GM12878 (cell line): ENCODE results near the gene ZMYND10. TPM values are rescaled to one million over a fixed set of nuclear protein-coding genes. Genes with fewer than 3 reads are reported as not detected.

Experiments used
- ATAC-seq: fragments of 200-7000 bp; cut with Tn5 transposase; 3 replicates; pipeline ENCODE4 v1.9.1; 2020; ENCODE audit warnings: mild to moderate bottlenecking, moderate library complexity
- BruUV-seq: library from RNA; stranded (reverse); fragments of 400-500 nt; replicated peaks from 2 replicates; lab custom pipeline; 2021; lab: Mats Ljungman, UMichigan
- CTCF ChIA-PET: fragments of 300-600 bp; sonication (Branson Sonifier 250); formaldehyde crosslinking; extraction: SDS; loops from one replicate; lab custom pipeline; 2021; ENCODE audit warnings: inconsistent platforms; lab: Yijun Ruan, JAX
- POLR2A ChIA-PET: fragments of 350-600 bp; formaldehyde crosslinking; extraction: SDS; loops from one replicate; lab custom pipeline; 2021; ENCODE audit warnings: inconsistent platforms; lab: Charles Lee
- RAD21 ChIA-PET: fragments of 300-600 bp; sonication (Branson Sonifier 250); formaldehyde crosslinking; loops from one replicate; lab custom pipeline; 2023; ENCODE audit warnings: antibody characterized with exemption; ENCODE audit not compliant: unreplicated experiment; lab: Charles Lee
- SMC1A ChIA-PET: fragments of 300-600 bp; sonication (Branson Sonifier 250); formaldehyde crosslinking; loops from one replicate; lab custom pipeline; 2023; ENCODE audit not compliant: unreplicated experiment, uncharacterized antibody; lab: Charles Lee
- DNase-seq: peaks from one replicate; pipeline ENCODE4 v3.0.0-alpha.2; 2011; ENCODE audit warnings: low read depth, low spot score
- FAIRE-seq: peaks from 3 replicates; lab custom pipeline; 2011; peaks lifted over from hg19 to GRCh38; lab: Jason Lieb, UNC
- H2AFZ ChIP-seq: 2 replicates; pipeline ENCODE4 v1.6.0; 2011; ENCODE audit warnings: low read depth, low read length, control low read depth; ENCODE audit not compliant: control insufficient read depth
- H3K27ac ChIP-seq: 2 replicates; pipeline ENCODE4 v1.5.1; 2011; ENCODE audit warnings: control low read depth; ENCODE audit not compliant: control insufficient read depth, insufficient read depth
- H3K27me3 ChIP-seq, 2 experiments: replicated peaks in 1 of 2; 2 replicates each; pipeline versions ENCODE4 v1.6.0 to v1.6.1; 2011; ENCODE audit warnings: low read length in 1 of 2; ENCODE audit not compliant: control insufficient read depth in 2 of 2, insufficient read depth in 2 of 2
- H3K36me3 ChIP-seq, 2 experiments: 2 replicates each; pipeline ENCODE4 v1.5.1; 2011; ENCODE audit warnings: low read length in 1 of 2; ENCODE audit not compliant: control insufficient read depth in 2 of 2, insufficient read depth in 2 of 2
- H3K4me1 ChIP-seq: 2 replicates; pipeline ENCODE4 v1.6.1; 2011; ENCODE audit warnings: mild to moderate bottlenecking, low read length, moderate library complexity, mixed read lengths; ENCODE audit not compliant: control insufficient read depth, insufficient read depth
- H3K4me2 ChIP-seq: 2 replicates; pipeline ENCODE4 v1.6.0; 2011; ENCODE audit warnings: control low read depth; ENCODE audit not compliant: control insufficient read depth, insufficient read depth
- H3K4me3 ChIP-seq: fragments of 200-600 bp; sonication (generic); 2 replicates; pipeline ENCODE4 v1.5.1; 2016
- H3K79me2 ChIP-seq: 2 replicates; pipeline ENCODE4 v1.6.0; 2011; ENCODE audit warnings: low read length; ENCODE audit not compliant: control insufficient read depth, insufficient read depth
- H3K9ac ChIP-seq: 2 replicates; pipeline ENCODE4 v1.8.0; 2011; ENCODE audit warnings: low read length, control low read depth, mixed read lengths; ENCODE audit not compliant: control insufficient read depth, insufficient read depth
- H3K9me3 ChIP-seq: replicated peaks from 3 replicates; pipeline ENCODE4 v1.5.1; 2011; ENCODE audit warnings: mild to moderate bottlenecking, low read length; ENCODE audit not compliant: control insufficient read depth, insufficient read depth
- H4K20me1 ChIP-seq: 2 replicates; pipeline ENCODE4 v1.6.0; 2011; ENCODE audit not compliant: control insufficient read depth, insufficient read depth
- RUNX3 ChIP-seq: IDR thresholded peaks from 2 replicates; pipeline ENCODE4 v1.6.1; 2012; ENCODE audit warnings: low read length, inconsistent platforms
- SMAD5 ChIP-seq: IDR thresholded peaks from 2 replicates; pipeline ENCODE4 v1.6.1; 2016; ENCODE audit warnings: antibody characterized with exemption, low read depth
- SPI1 ChIP-seq: IDR thresholded peaks from 2 replicates; pipeline ENCODE4 v1.6.1; 2011; ENCODE audit warnings: low read depth, mild to moderate bottlenecking, low read length, moderate library complexity, borderline replicate concordance; ENCODE audit not compliant: insufficient read depth
- YY1 ChIP-seq: IDR thresholded peaks from 2 replicates; pipeline ENCODE4 v1.6.1; 2011; ENCODE audit warnings: low read depth, mild to moderate bottlenecking, low read length
- ZNF384 ChIP-seq: IDR thresholded peaks from 2 replicates; pipeline ENCODE4 v1.6.1; 2012; ENCODE audit warnings: low read depth, mild to moderate bottlenecking, low read length, improper control_type of control experiment, borderline replicate concordance
- WGBS: methylation state at CpG from one replicate; pipeline ENCODE4 v1.1.6; 2016; ENCODE audit warnings: low lambda C conversion rate; ENCODE audit not compliant: insufficient replicate concordance, insufficient coverage; ENCODE audit errors: missing lambda C conversion rate; 5-methylcytosine and 5-hydroxymethylcytosine counted together
- in situ Hi-C: fragments of 300-500 bp; cut with MboI; formaldehyde crosslinking; loops from 9 replicates; pipeline ENCODE4 v1.14.3; 2018; ENCODE audit warnings: mixed read lengths
- intact Hi-C: fragments of 100-400 bp; cut with micrococcal nuclease; formaldehyde crosslinking; loops from one replicate; pipeline ENCODE4 v1.14.2; 2022; ENCODE audit not compliant: unreplicated experiment
- polyA plus RNA-seq, 11 experiments: library from polyadenylated mRNA; depleted of rRNA in 4 of 11; unstranded in 6 of 11; stranded (reverse) in 5 of 11; fragments of >200 nt; fragmentation: Nextera tagmentation in 4 of 11; fragmentation: Illumina TruSeq in 1 of 11; extraction: Ambion mirVana in 4 of 11; extraction: Trizol in 1 of 11; gene quantifications; 1 replicate in 1 of 11; 2 replicates in 10 of 11; pipeline versions ENCODE4 v1.2.1 to v1.2.3, GENCODE V29; 2011 to 2016; ENCODE audit warnings: inconsistent platforms in 2 of 11, missing spikeins in 2 of 11, low read depth in 1 of 11
- total RNA-seq, 4 experiments: library from RNA; depleted of rRNA in 3 of 4; stranded (reverse); fragments of >200 nt in 3 of 4; fragmentation: Illumina TruSeq in 1 of 4; extraction: Trizol in 1 of 4; gene quantifications; 2 replicates each; pipeline versions ENCODE4 v1.2.1 to v1.2.3, GENCODE V29; 2013 to 2021

The ZMYND10 gene
- total and polyA plus RNA-seq, 10 of the 15 experiments (the other 5 are each of a cell fraction or from before 2014, with no cell fraction given) = 0.11 to 1.0 (median 0.37) TPM

GRCh38 chr3:50338965-50339364 is 6.6 kb downstream of the ZMYND10 start:
- 3% methylated on average over 5 of the region's 5 CpGs for WGBS
- peak overlapping the region; percentile 75 for H3K4me2 ChIP-seq
- H2AFZ ChIP-seq = peak overlapping the region; percentile 52
- ChIA-PET SMC1A (interaction anchor here (0.7 to 1.6 kb wide), 3 partner anchors 11 to 468 kb away, joined by 3 to 8 read pairs (median 3); partner anchors contain the start of genes CYB561D2 and NPRL2), POLR2A (interaction anchor here (0.6 to 7.0 kb wide), 9 partner anchors 11 to 870 kb away, joined by 3 to 84 read pairs (median 4); partner anchors contain the start of genes CYB561D2, GNAI2, NPRL2 and TUSC2), CTCF (interaction anchor here (0.6 to 10.5 kb wide), 6 partner anchors 10 to 91 kb away, joined by 3 to 72 read pairs (median 4); partner anchors contain the start of genes CYB561D2, HYAL2, HYAL3 and NAA80), RAD21 (no interaction called here)
- no peaks in the 10 kb centered on the region; the same call in 1 of the 2 replicates for H4K20me1 ChIP-seq
- DNase-seq (no peak), FAIRE-seq (no peak), ATAC-seq (no peak)
- H3K36me3 ChIP-seq = peaks cover 1 to 4% of the 10 kb centered on the region in 2 experiments
- no peaks in the 10 kb centered on the region for H3K9me3 ChIP-seq
- no TSS peak for BruUV-seq
- TF ChIP-seq SPI1 (0 out of 2 replicates have a peak, but pooled peaks have one; percentile 21), RUNX3 (no peak), YY1 (peak; percentile 66), SMAD5 (no peak), ZNF384 (peak; percentile 37; the same call in 1 of the 2 replicates)
- H3K27ac ChIP-seq = peak overlapping the region; percentile 92
- in situ Hi-C loops (loop anchor here (10.0 kb wide), 1 partner anchor 1056 kb away; the partner anchor contains the start of gene RBM15B), intact Hi-C loops (loop anchor here (5.0 kb wide), 2 partner anchors 42 to 102 kb away; partner anchors contain the start of genes GNAI2, HYAL3 and NAA80)
- peak overlapping the region; percentile 96 for H3K4me3 ChIP-seq
- peak overlapping the region; percentile 86 for H3K9ac ChIP-seq
- peaks cover 8% of the 10 kb centered on the region; the same call in 1 of the 2 replicates for H3K4me1 ChIP-seq
- no peaks in the 10 kb centered on the region for H3K27me3 ChIP-seq
- H3K79me2 ChIP-seq = peaks cover 65% of the 10 kb centered on the region
